GM23338 (cell line): ENCODE measurements around the gene KNOP1. TPM values are rescaled to one million over a fixed set of nuclear protein-coding genes. Genes with fewer than 3 reads are reported as not detected.

ENCODE experiments used
- ATAC-seq: fragments of 200-7000 bp; cut with Tn5 transposase; 3 replicates; pipeline ENCODE4 v1.9.1; 2020
- DNase-seq: peaks from one replicate; pipeline ENCODE4 v3.0.0-alpha.2; 2015; ENCODE audit warnings: low spot score
- H2AFZ ChIP-seq: fragments of 200-600 bp; sonication (generic); 2 replicates; pipeline ENCODE4 v1.8.0; 2016; ENCODE audit warnings: antibody characterized with exemption, mild to moderate bottlenecking, moderate library complexity
- H3F3A ChIP-seq: fragments of 200-600 bp; sonication (generic); replicated peaks from 2 replicates; pipeline ENCODE4 v1.8.0; 2017; ENCODE audit warnings: antibody characterized with exemption, mixed run types, low read depth
- H3K27ac ChIP-seq: fragments of 200-600 bp; sonication (generic); 2 replicates; pipeline ENCODE4 v1.6.1; 2016; ENCODE audit warnings: low read depth
- H3K27me3 ChIP-seq: fragments of 200-600 bp; sonication (generic); 2 replicates; pipeline ENCODE4 v1.8.0; 2016; ENCODE audit warnings: mild to moderate bottlenecking, mixed run types, moderate library complexity; ENCODE audit not compliant: insufficient read depth
- H3K36me3 ChIP-seq: fragments of 200-600 bp; sonication (generic); 2 replicates; pipeline ENCODE4 v1.8.0; 2016; ENCODE audit warnings: mild to moderate bottlenecking; ENCODE audit not compliant: insufficient read depth
- H3K4me1 ChIP-seq: fragments of 200-600 bp; sonication (generic); 2 replicates; pipeline ENCODE4 v1.8.0; 2016; ENCODE audit warnings: mild to moderate bottlenecking, moderate library complexity; ENCODE audit not compliant: insufficient read depth
- H3K4me2 ChIP-seq: fragments of 200-600 bp; sonication (generic); 2 replicates; pipeline ENCODE4 v1.7.1; 2017; ENCODE audit warnings: mixed run types
- H3K4me3 ChIP-seq: fragments of 200-600 bp; sonication (generic); 2 replicates; pipeline ENCODE4 v1.6.1; 2016; ENCODE audit warnings: mixed run types
- H3K79me2 ChIP-seq: fragments of 200-600 bp; sonication (generic); replicated peaks from 2 replicates; pipeline ENCODE4 v1.8.0; 2017; ENCODE audit warnings: mild to moderate bottlenecking; ENCODE audit not compliant: insufficient read depth
- H3K9me2 ChIP-seq: fragments of 200-600 bp; sonication (generic); 2 replicates; pipeline ENCODE4 v1.8.0; 2017; ENCODE audit not compliant: insufficient read depth
- H4K20me1 ChIP-seq: fragments of 200-600 bp; sonication (generic); replicated peaks from 2 replicates; pipeline ENCODE4 v1.8.0; 2017; ENCODE audit warnings: mild to moderate bottlenecking; ENCODE audit not compliant: insufficient read depth
- H3K27ac Mint-ChIP-seq: 2 replicates; pipeline ENCODE4 v1.8.0; 2020; ENCODE audit warnings: inconsistent platforms, mild to moderate bottlenecking, moderate library complexity, mixed read lengths
- H3K27me3 Mint-ChIP-seq: 3 replicates; pipeline ENCODE4 v1.8.0; 2022; ENCODE audit warnings: low read depth, mild to moderate bottlenecking, moderate library complexity, mixed read lengths, inconsistent platforms; ENCODE audit not compliant: insufficient read depth, poor library complexity
- H3K36me3 Mint-ChIP-seq: 3 replicates; pipeline ENCODE4 v1.8.0; 2021; ENCODE audit warnings: low read depth, mild to moderate bottlenecking, inconsistent platforms, moderate library complexity, mixed read lengths
- H3K4me1 Mint-ChIP-seq: 3 replicates; pipeline ENCODE4 v1.8.0; 2020; ENCODE audit warnings: mild to moderate bottlenecking, inconsistent platforms, mixed read lengths
- H3K4me3 Mint-ChIP-seq: 3 replicates; pipeline ENCODE4 v1.8.0; 2021; ENCODE audit warnings: moderate library complexity, mild to moderate bottlenecking, inconsistent platforms, mixed read lengths
- H3K9me3 Mint-ChIP-seq: 3 replicates; pipeline ENCODE4 v1.8.0; 2020; ENCODE audit warnings: moderate library complexity, mild to moderate bottlenecking, inconsistent platforms, mixed read lengths
- CREB1 ChIP-seq: fragments of 250-450 bp; sonication (Bioruptor Pico); IDR thresholded peaks from 2 replicates; pipeline ENCODE4 v1.5.0; 2020; ENCODE audit warnings: low read depth, mild to moderate bottlenecking, moderate library complexity
- EZH2 ChIP-seq: fragments of 200-600 bp; sonication (generic); IDR thresholded peaks from one replicate; pipeline ENCODE4 v1.8.0; 2017; ENCODE audit warnings: antibody characterized with exemption, mild to moderate bottlenecking, low read depth; ENCODE audit not compliant: unreplicated experiment
- EZH2phosphoT487 ChIP-seq: fragments of 200-600 bp; sonication (generic); IDR thresholded peaks from one replicate; pipeline ENCODE4 v1.8.1; 2018; ENCODE audit warnings: antibody characterized with exemption; ENCODE audit not compliant: unreplicated experiment
- JUNB ChIP-seq: IDR thresholded peaks from one replicate; pipeline ENCODE4 v1.6.1; 2016; ENCODE audit warnings: antibody characterized with exemption; ENCODE audit not compliant: unreplicated experiment
- NANOG ChIP-seq: IDR thresholded peaks from 2 replicates; pipeline ENCODE4 v1.6.1; 2016; ENCODE audit warnings: antibody characterized with exemption, borderline replicate concordance
- POLR2AphosphoS5 ChIP-seq: IDR thresholded peaks from 2 replicates; pipeline ENCODE4 v1.6.1; 2016; ENCODE audit warnings: antibody characterized with exemption, low read depth
- STAT1 ChIP-seq: IDR thresholded peaks from one replicate; pipeline ENCODE4 v1.6.1; 2016; ENCODE audit warnings: antibody characterized with exemption; ENCODE audit not compliant: unreplicated experiment
- ZNF114 ChIP-seq: fragments of 250-450 bp; sonication (Bioruptor Pico); IDR thresholded peaks from 2 replicates; pipeline ENCODE4 v1.5.0; 2020; ENCODE audit warnings: mild to moderate bottlenecking, moderate library complexity
- ZNF331 ChIP-seq: fragments of 250-450 bp; sonication (Bioruptor Pico); IDR thresholded peaks from 2 replicates; pipeline ENCODE4 v1.5.0; 2020; ENCODE audit warnings: low read depth, mild to moderate bottlenecking, moderate library complexity
- polyA plus RNA-seq: library from polyadenylated mRNA; unstranded; fragments of >200 nt; fragmentation: Nextera tagmentation; extraction: Ambion mirVana; gene quantifications from 2 replicates; pipeline ENCODE4 v1.2.1, GENCODE V29; 2016
- total RNA-seq: library from RNA; depleted of rRNA; stranded (reverse); fragments of >200 nt; shearing (Covaris generic); gene quantifications from 2 replicates; pipeline ENCODE4 v1.2.3, GENCODE V29; 2014
- TF ChIP-seq, protein P1 (sequence below), 2 experiments: fragments of 200-600 bp in 1 of 2; sonication (generic) in 1 of 2; conservative IDR thresholded peaks; 2 replicates each; pipeline versions ENCODE4 v1.5.1 to v1.6.1; 2016 to 2017; ENCODE audit warnings: antibody characterized with exemption in 2 of 2, low read depth in 2 of 2, mild to moderate bottlenecking in 2 of 2, moderate library complexity in 1 of 2
- TF ChIP-seq, protein P2 (sequence below): IDR thresholded peaks from 2 replicates; pipeline ENCODE4 v1.6.1; 2016; ENCODE audit warnings: antibody characterized with exemption
- TF ChIP-seq, protein P3 (sequence below): fragments of 250-450 bp; sonication (Bioruptor Pico); IDR thresholded peaks from 2 replicates; pipeline ENCODE4 v1.5.0; 2020; ENCODE audit warnings: mild to moderate bottlenecking, moderate library complexity
- TF ChIP-seq, protein P4 (sequence below): IDR thresholded peaks from one replicate; pipeline ENCODE4 v1.6.1; 2018; ENCODE audit warnings: antibody characterized with exemption; ENCODE audit not compliant: unreplicated experiment

Gene KNOP1
- total and polyA plus RNA-seq, 2 experiments from 2014 or later: 57.7 to 190 TPM

DNA sequence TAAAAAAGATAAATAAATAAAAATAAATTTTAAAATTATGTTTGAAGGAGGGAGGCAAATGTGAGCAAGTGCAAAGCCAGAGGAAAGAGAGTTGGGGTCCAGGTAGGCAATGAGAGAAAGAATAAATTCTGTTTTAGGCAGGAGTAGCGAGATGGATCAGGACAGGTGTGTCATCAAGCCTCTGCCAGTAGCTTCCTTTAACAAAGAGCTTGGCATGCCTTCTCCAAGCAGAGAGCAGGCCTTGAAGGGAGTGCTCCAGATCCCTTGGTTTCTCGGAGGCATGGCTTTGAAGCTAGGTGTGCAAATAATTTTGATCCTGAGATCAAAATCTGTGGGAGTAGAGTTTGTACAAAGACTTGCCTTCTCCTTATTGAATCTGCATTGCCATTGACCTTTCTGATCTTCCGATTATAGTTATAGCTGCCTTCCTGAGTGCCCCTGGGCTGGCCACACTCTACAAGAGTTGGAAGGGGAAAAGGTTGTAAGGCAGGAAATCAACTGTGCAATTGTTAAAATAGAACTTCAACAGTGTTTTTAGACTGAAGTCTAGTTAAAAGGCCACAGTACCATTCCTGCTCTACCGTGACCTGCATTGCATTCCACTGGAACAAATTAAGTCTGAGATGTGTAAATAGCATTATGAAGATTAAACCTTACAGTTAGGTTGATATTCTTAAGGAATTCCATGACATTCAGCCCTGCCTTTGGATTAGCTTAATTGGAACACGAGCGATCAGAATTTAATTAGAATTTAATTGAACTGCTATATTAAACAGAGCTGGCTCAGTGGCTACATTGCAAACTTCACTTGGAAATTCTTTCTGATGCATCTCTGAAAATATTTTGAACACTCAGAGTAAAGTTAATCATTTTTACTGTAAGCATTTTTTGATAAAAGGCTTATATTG, 33.7 kb upstream of the KNOP1 start:
- Mint-ChIP-seq H3K9me3 (no peaks in the 10 kb centered on the region), H3K4me1 (no peaks in the 10 kb centered on the region), H3K4me3 (no peak overlapping the region), H3K36me3 (no peaks in the 10 kb centered on the region; the same call in 2 of the 3 replicates), H3K27me3 (no peaks in the 10 kb centered on the region), H3K27ac (no peak overlapping the region)
- Histone ChIP-seq H3K4me1 (no peaks in the 10 kb centered on the region; the same call in 1 of the 2 replicates), H3F3A (no peaks in the 10 kb centered on the region), H3K27me3 (no peaks in the 10 kb centered on the region), H2AFZ (no peak overlapping the region), H4K20me1 (no peaks in the 10 kb centered on the region), H3K4me2 (no peak overlapping the region), H3K4me3 (no peak overlapping the region), H3K79me2 (no peaks in the 10 kb centered on the region), H3K9me2 (no peaks in the 10 kb centered on the region), H3K27ac (no peak overlapping the region), H3K36me3 (no peaks in the 10 kb centered on the region)
- ATAC-seq (no peak), DNase-seq (no peak)
- TF ChIP-seq JUNB (no peak), STAT1 (no peak), EZH2phosphoT487 (no peak), ZNF114 (CRISPR knock-in tag) (no peak), NANOG (no peak), CREB1 (CRISPR knock-in tag) (no peak), POLR2AphosphoS5 (no peak), EZH2 (no peak), ZNF331 (CRISPR knock-in tag) (no peak)
- TF ChIP-seq, protein P1, sequence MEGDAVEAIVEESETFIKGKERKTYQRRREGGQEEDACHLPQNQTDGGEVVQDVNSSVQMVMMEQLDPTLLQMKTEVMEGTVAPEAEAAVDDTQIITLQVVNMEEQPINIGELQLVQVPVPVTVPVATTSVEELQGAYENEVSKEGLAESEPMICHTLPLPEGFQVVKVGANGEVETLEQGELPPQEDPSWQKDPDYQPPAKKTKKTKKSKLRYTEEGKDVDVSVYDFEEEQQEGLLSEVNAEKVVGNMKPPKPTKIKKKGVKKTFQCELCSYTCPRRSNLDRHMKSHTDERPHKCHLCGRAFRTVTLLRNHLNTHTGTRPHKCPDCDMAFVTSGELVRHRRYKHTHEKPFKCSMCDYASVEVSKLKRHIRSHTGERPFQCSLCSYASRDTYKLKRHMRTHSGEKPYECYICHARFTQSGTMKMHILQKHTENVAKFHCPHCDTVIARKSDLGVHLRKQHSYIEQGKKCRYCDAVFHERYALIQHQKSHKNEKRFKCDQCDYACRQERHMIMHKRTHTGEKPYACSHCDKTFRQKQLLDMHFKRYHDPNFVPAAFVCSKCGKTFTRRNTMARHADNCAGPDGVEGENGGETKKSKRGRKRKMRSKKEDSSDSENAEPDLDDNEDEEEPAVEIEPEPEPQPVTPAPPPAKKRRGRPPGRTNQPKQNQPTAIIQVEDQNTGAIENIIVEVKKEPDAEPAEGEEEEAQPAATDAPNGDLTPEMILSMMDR (conservative IDR thresholded peaks at IDR 0.05; ENCODE audit: low read depth in 2 of 2): no peak
- TF ChIP-seq, protein P2, sequence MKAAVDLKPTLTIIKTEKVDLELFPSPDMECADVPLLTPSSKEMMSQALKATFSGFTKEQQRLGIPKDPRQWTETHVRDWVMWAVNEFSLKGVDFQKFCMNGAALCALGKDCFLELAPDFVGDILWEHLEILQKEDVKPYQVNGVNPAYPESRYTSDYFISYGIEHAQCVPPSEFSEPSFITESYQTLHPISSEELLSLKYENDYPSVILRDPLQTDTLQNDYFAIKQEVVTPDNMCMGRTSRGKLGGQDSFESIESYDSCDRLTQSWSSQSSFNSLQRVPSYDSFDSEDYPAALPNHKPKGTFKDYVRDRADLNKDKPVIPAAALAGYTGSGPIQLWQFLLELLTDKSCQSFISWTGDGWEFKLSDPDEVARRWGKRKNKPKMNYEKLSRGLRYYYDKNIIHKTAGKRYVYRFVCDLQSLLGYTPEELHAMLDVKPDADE: no peak
- TF ChIP-seq, protein P3, sequence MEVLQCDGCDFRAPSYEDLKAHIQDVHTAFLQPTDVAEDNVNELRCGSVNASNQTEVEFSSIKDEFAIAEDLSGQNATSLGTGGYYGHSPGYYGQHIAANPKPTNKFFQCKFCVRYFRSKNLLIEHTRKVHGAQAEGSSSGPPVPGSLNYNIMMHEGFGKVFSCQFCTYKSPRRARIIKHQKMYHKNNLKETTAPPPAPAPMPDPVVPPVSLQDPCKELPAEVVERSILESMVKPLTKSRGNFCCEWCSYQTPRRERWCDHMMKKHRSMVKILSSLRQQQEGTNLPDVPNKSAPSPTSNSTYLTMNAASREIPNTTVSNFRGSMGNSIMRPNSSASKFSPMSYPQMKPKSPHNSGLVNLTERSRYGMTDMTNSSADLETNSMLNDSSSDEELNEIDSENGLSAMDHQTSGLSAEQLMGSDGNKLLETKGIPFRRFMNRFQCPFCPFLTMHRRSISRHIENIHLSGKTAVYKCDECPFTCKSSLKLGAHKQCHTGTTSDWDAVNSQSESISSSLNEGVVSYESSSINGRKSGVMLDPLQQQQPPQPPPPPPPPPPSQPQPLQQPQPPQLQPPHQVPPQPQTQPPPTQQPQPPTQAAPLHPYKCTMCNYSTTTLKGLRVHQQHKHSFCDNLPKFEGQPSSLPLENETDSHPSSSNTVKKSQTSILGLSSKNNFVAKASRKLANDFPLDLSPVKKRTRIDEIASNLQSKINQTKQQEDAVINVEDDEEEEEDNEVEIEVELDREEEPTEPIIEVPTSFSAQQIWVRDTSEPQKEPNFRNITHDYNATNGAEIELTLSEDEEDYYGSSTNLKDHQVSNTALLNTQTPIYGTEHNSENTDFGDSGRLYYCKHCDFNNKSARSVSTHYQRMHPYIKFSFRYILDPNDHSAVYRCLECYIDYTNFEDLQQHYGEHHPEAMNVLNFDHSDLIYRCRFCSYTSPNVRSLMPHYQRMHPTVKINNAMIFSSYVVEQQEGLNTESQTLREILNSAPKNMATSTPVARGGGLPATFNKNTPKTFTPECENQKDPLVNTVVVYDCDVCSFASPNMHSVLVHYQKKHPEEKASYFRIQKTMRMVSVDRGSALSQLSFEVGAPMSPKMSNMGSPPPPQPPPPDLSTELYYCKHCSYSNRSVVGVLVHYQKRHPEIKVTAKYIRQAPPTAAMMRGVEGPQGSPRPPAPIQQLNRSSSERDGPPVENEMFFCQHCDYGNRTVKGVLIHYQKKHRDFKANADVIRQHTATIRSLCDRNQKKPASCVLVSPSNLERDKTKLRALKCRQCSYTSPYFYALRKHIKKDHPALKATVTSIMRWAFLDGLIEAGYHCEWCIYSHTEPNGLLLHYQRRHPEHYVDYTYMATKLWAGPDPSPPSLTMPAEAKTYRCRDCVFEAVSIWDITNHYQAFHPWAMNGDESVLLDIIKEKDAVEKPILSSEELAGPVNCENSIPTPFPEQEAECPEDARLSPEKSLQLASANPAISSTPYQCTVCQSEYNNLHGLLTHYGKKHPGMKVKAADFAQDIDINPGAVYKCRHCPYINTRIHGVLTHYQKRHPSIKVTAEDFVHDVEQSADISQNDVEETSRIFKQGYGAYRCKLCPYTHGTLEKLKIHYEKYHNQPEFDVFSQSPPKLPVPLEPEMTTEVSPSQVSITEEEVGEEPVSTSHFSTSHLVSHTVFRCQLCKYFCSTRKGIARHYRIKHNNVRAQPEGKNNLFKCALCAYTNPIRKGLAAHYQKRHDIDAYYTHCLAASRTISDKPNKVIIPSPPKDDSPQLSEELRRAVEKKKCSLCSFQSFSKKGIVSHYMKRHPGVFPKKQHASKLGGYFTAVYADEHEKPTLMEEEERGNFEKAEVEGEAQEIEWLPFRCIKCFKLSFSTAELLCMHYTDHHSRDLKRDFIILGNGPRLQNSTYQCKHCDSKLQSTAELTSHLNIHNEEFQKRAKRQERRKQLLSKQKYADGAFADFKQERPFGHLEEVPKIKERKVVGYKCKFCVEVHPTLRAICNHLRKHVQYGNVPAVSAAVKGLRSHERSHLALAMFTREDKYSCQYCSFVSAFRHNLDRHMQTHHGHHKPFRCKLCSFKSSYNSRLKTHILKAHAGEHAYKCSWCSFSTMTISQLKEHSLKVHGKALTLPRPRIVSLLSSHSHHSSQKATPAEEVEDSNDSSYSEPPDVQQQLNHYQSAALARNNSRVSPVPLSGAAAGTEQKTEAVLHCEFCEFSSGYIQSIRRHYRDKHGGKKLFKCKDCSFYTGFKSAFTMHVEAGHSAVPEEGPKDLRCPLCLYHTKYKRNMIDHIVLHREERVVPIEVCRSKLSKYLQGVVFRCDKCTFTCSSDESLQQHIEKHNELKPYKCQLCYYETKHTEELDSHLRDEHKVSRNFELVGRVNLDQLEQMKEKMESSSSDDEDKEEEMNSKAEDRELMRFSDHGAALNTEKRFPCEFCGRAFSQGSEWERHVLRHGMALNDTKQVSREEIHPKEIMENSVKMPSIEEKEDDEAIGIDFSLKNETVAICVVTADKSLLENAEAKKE (CRISPR knock-in tag): no peak
- TF ChIP-seq, protein P4, sequence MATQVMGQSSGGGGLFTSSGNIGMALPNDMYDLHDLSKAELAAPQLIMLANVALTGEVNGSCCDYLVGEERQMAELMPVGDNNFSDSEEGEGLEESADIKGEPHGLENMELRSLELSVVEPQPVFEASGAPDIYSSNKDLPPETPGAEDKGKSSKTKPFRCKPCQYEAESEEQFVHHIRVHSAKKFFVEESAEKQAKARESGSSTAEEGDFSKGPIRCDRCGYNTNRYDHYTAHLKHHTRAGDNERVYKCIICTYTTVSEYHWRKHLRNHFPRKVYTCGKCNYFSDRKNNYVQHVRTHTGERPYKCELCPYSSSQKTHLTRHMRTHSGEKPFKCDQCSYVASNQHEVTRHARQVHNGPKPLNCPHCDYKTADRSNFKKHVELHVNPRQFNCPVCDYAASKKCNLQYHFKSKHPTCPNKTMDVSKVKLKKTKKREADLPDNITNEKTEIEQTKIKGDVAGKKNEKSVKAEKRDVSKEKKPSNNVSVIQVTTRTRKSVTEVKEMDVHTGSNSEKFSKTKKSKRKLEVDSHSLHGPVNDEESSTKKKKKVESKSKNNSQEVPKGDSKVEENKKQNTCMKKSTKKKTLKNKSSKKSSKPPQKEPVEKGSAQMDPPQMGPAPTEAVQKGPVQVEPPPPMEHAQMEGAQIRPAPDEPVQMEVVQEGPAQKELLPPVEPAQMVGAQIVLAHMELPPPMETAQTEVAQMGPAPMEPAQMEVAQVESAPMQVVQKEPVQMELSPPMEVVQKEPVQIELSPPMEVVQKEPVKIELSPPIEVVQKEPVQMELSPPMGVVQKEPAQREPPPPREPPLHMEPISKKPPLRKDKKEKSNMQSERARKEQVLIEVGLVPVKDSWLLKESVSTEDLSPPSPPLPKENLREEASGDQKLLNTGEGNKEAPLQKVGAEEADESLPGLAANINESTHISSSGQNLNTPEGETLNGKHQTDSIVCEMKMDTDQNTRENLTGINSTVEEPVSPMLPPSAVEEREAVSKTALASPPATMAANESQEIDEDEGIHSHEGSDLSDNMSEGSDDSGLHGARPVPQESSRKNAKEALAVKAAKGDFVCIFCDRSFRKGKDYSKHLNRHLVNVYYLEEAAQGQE: no peak
